H1 (cell line): ENCODE measurements around the gene DAB2IP. TPM values are rescaled to one million over a fixed set of nuclear protein-coding genes. Genes with fewer than 3 reads are reported as not detected.

ENCODE experiments used
- CTCF ChIA-PET: fragments of 300-600 bp; sonication (Branson Sonifier 250); formaldehyde crosslinking; loops from one replicate; lab custom pipeline; 2021; ENCODE audit not compliant: partially characterized antibody; lab: Charles Lee
- POLR2A ChIA-PET: fragments of 300-600 bp; sonication (Branson Sonifier 250); formaldehyde crosslinking; loops from one replicate; lab custom pipeline; 2021; ENCODE audit warnings: inconsistent platforms; ENCODE audit not compliant: partially characterized antibody; lab: Charles Lee
- DNase-seq, 2 experiments: peaks; one replicate each; pipeline versions ENCODE4 v3.0.0 to v3.0.0-alpha.2; 2010 to 2022; ENCODE audit warnings: low spot score in 2 of 2, low read depth in 1 of 2, mixed read lengths in 1 of 2
- FAIRE-seq: peaks from 2 replicates; lab custom pipeline; 2011; peaks lifted over from hg19 to GRCh38; lab: Jason Lieb, UNC
- H2AFZ ChIP-seq: 2 replicates; pipeline ENCODE4 v1.8.1; 2012; ENCODE audit warnings: low read length, inconsistent platforms
- H2AK5ac ChIP-seq: 2 replicates; pipeline ENCODE4 v1.6.1; 2013; ENCODE audit warnings: low read depth, low read length
- H2BK120ac ChIP-seq: replicated peaks from 2 replicates; pipeline ENCODE3; 2013; ENCODE audit warnings: low read depth, low read length, inconsistent platforms
- H2BK12ac ChIP-seq: 2 replicates; pipeline ENCODE4 v1.6.1; 2013; ENCODE audit warnings: low read depth, low read length
- H2BK15ac ChIP-seq: 2 replicates; pipeline ENCODE4 v1.6.1; 2013; ENCODE audit warnings: low read length
- H2BK20ac ChIP-seq: 2 replicates; pipeline ENCODE4 v1.6.1; 2013; ENCODE audit warnings: low read length
- H2BK5ac ChIP-seq: 2 replicates; pipeline ENCODE4 v1.6.1; 2013; ENCODE audit warnings: low read depth, low read length
- H3K14ac ChIP-seq: 2 replicates; pipeline ENCODE4 v1.6.1; 2013; ENCODE audit warnings: inconsistent platforms; ENCODE audit not compliant: insufficient read length
- H3K18ac ChIP-seq: 2 replicates; pipeline ENCODE4 v1.6.1; 2013; ENCODE audit warnings: low read length; ENCODE audit errors: extremely low read depth
- H3K23ac ChIP-seq: 2 replicates; pipeline ENCODE4 v1.6.1; 2013; ENCODE audit warnings: inconsistent platforms; ENCODE audit not compliant: insufficient read length
- H3K23me2 ChIP-seq: 2 replicates; pipeline ENCODE4 v1.6.1; 2013; ENCODE audit warnings: low read depth, low read length
- H3K27ac ChIP-seq: 2 replicates; pipeline ENCODE4 v1.6.1; 2011; ENCODE audit warnings: low read depth, low read length, inconsistent platforms
- H3K27me3 ChIP-seq, 4 experiments: replicated peaks in 1 of 4; 1 replicate in 1 of 4; 2 replicates in 3 of 4; pipeline versions ENCODE4 v1.6.1 to v1.8.1; 2011 to 2013; ENCODE audit warnings: low read length in 3 of 4, mild to moderate bottlenecking in 3 of 4, inconsistent platforms in 2 of 4, mixed read lengths in 2 of 4, moderate library complexity in 1 of 4; ENCODE audit not compliant: control insufficient read depth in 3 of 4, insufficient read depth in 3 of 4; ENCODE audit errors: extremely low read depth in 1 of 4
- H3K36me3 ChIP-seq, 4 experiments: 2 replicates each; pipeline versions ENCODE4 v1.6.1 to v1.8.1; 2011 to 2013; ENCODE audit warnings: mild to moderate bottlenecking in 4 of 4, low read length in 3 of 4, moderate library complexity in 2 of 4, control low read depth in 1 of 4, inconsistent platforms in 1 of 4; ENCODE audit not compliant: insufficient read depth in 4 of 4, control insufficient read depth in 2 of 4
- H3K4ac ChIP-seq: replicated peaks from 2 replicates; pipeline ENCODE3; 2013; ENCODE audit warnings: low read length, low read depth, mixed read lengths, inconsistent platforms; ENCODE audit not compliant: insufficient read length
- H3K4me1 ChIP-seq, 4 experiments: replicated peaks in 1 of 4; 1 replicate in 1 of 4; 2 replicates in 3 of 4; pipeline versions ENCODE4 v1.6.1 to v1.8.1; 2011 to 2013; ENCODE audit warnings: low read length in 3 of 4, inconsistent platforms in 2 of 4, mixed read lengths in 1 of 4; ENCODE audit not compliant: insufficient read depth in 4 of 4, control insufficient read depth in 3 of 4
- H3K4me2 ChIP-seq, 2 experiments: 2 replicates each; pipeline versions ENCODE4 v1.6.1 to v1.8.1; 2011 to 2013; ENCODE audit warnings: low read depth in 2 of 2, low read length in 2 of 2, control low read depth in 1 of 2, inconsistent platforms in 1 of 2, mild to moderate bottlenecking in 1 of 2; ENCODE audit not compliant: insufficient read depth in 1 of 2
- H3K4me3 ChIP-seq, 4 experiments: fragments of 200-600, 300-600 bp in 1 of 4; sonication (generic), shearing (Covaris generic), sonication (Bioruptor Twin) in 1 of 4; 2 replicates each; pipeline versions ENCODE4 v1.5.1 to v1.8.1; 2011 to 2016; ENCODE audit warnings: low read length in 4 of 4, low read depth in 3 of 4, control low read depth in 2 of 4, inconsistent platforms in 2 of 4, mild to moderate bottlenecking in 2 of 4, mixed read lengths in 1 of 4, moderate library complexity in 1 of 4; ENCODE audit not compliant: insufficient read depth in 2 of 4; ENCODE audit errors: extremely low read depth in 1 of 4
- H3K56ac ChIP-seq: replicated peaks from 2 replicates; pipeline ENCODE3; 2013; ENCODE audit warnings: low read depth, mild to moderate bottlenecking, mixed read lengths, low read length, inconsistent platforms; ENCODE audit not compliant: insufficient read length
- H3K79me1 ChIP-seq: 2 replicates; pipeline ENCODE4 v1.6.1; 2013; ENCODE audit warnings: low read depth, low read length, control low read depth
- H3K79me2 ChIP-seq, 2 experiments: 2 replicates each; pipeline versions ENCODE4 v1.6.1 to v1.8.1; 2012 to 2013; ENCODE audit warnings: low read length in 2 of 2, mild to moderate bottlenecking in 2 of 2, inconsistent platforms in 1 of 2; ENCODE audit not compliant: insufficient read depth in 2 of 2, control insufficient read depth in 1 of 2
- H3K9ac ChIP-seq, 4 experiments: replicated peaks in 1 of 4; 1 replicate in 1 of 4; 2 replicates in 3 of 4; pipeline versions ENCODE4 v1.6.1 to v1.8.1; 2011 to 2013; ENCODE audit warnings: low read depth in 3 of 4, low read length in 3 of 4, control low read depth in 2 of 4, mild to moderate bottlenecking in 2 of 4, moderate library complexity in 2 of 4, inconsistent platforms in 1 of 4; ENCODE audit errors: extremely low read depth in 1 of 4
- H3K9me3 ChIP-seq, 2 experiments: 2 replicates each; pipeline versions ENCODE4 v1.6.1 to v1.8.1; 2012 to 2013; ENCODE audit warnings: mild to moderate bottlenecking in 2 of 2, moderate library complexity in 2 of 2, control low read depth in 1 of 2, inconsistent platforms in 1 of 2, low read depth in 1 of 2, low read length in 1 of 2, mixed read lengths in 1 of 2; ENCODE audit not compliant: insufficient read depth in 2 of 2
- H4K20me1 ChIP-seq, 2 experiments: replicated peaks in 1 of 2; 2 replicates each; pipeline versions ENCODE3 to v1.8.1; 2011 to 2013; ENCODE audit warnings: inconsistent platforms in 2 of 2, low read length in 2 of 2, mild to moderate bottlenecking in 1 of 2; ENCODE audit not compliant: insufficient read depth in 2 of 2, control insufficient read depth in 1 of 2
- H4K5ac ChIP-seq: 2 replicates; pipeline ENCODE4 v1.6.1; 2013; ENCODE audit warnings: low read length, low read depth, mixed read lengths, inconsistent platforms; ENCODE audit not compliant: insufficient read length
- H4K8ac ChIP-seq: 2 replicates; pipeline ENCODE4 v1.8.0; 2013; ENCODE audit warnings: mild to moderate bottlenecking, moderate library complexity, low read length, inconsistent platforms; ENCODE audit not compliant: insufficient read depth; ENCODE audit errors: extremely low read depth
- H4K91ac ChIP-seq: replicated peaks from 2 replicates; pipeline ENCODE3; 2013; ENCODE audit warnings: low read length, mixed read lengths, inconsistent platforms; ENCODE audit not compliant: insufficient read length
- MAFK ChIP-seq: IDR thresholded peaks from 2 replicates; pipeline ENCODE4 v1.6.1; 2012; ENCODE audit warnings: low read depth, mild to moderate bottlenecking, improper control_type of control experiment, low read length
- WGBS, 2 experiments: shearing (Covaris generic) in 1 of 2; methylation state at CpG; one replicate each; pipeline versions ENCODE4 v1.1.6 to v1.1.7; 2013 to 2015; ENCODE audit warnings: low lambda C conversion rate in 2 of 2, mixed read lengths in 2 of 2, inconsistent platforms in 1 of 2, low coverage in 1 of 2, missing lambda C conversion rate in 1 of 2; ENCODE audit not compliant: insufficient replicate concordance in 2 of 2, insufficient coverage in 1 of 2, insufficient read length in 1 of 2; ENCODE audit errors: extremely low coverage in 1 of 2, missing lambda C conversion rate in 1 of 2; 5-methylcytosine and 5-hydroxymethylcytosine counted together
- polyA plus RNA-seq, 7 experiments: library from polyadenylated mRNA; depleted of rRNA in 3 of 7; stranded (reverse) in 5 of 7; unstranded in 2 of 7; fragments of >200 nt in 5 of 7; fragments of 200-250 nt in 2 of 7; gene quantifications; 1 replicate in 5 of 7; 2 replicates in 1 of 7; 4 replicates in 1 of 7; pipeline versions ENCODE4 v1.2.1 to v1.2.3, GENCODE V29; 2011 to 2013; ENCODE audit warnings: missing spikeins in 2 of 7, mixed read lengths in 2 of 7
- total RNA-seq: library from RNA; stranded (reverse); fragmentation: NEBNext Ultra II Directional; extraction: Animal tissue kit (Norgen Biotek cat#: 25700); gene quantifications from 2 replicates; pipeline ENCODE4 v1.2.1, GENCODE V29; 2021

DAB2IP gene
- total and polyA plus RNA-seq, 2 of the 8 experiments (the other 6 are each of a cell fraction or from before 2014, with no cell fraction given) = 19.7 to 39.5 TPM

GRCh38 chr9:121732886-121733285 is 81.5 kb downstream of the DAB2IP start:
- peaks cover 11% of the 10 kb centered on the region for H3K23me2 ChIP-seq
- DNase-seq (no peak), FAIRE-seq (no peak)
- H3K9ac ChIP-seq = no peak overlapping the region
- CTCF ChIA-PET = interaction anchor here (0.9 to 20.3 kb wide), 12 partner anchors 10 to 187 kb away, joined by 3 to 305 read pairs (median 3); no protein-coding TSS in a partner anchor
- H3K56ac ChIP-seq = no peak overlapping the region
- H3K36me3 ChIP-seq = no peaks in the 10 kb centered on the region
- H3K23ac ChIP-seq = no peak overlapping the region
- no peak overlapping the region for H2AFZ ChIP-seq
- H4K8ac ChIP-seq = no peak overlapping the region
- no peak overlapping the region for H2BK120ac ChIP-seq
- no peak overlapping the region for H2BK5ac ChIP-seq
- no peak overlapping the region for H2BK15ac ChIP-seq
- H4K91ac ChIP-seq = no peak overlapping the region
- POLR2A ChIA-PET = interaction anchor here (1.0 kb wide), 1 partner anchor 11 kb away, joined by 3 read pairs; no protein-coding TSS in a partner anchor
- H3K9me3 ChIP-seq = no peaks in the 10 kb centered on the region
- H3K4me1 ChIP-seq = peaks cover 8 to 23% (median 20%) of the 10 kb centered on the region in 4 experiments
- no peak overlapping the region for H3K4me2 ChIP-seq
- no peak overlapping the region for H3K27ac ChIP-seq
- no peak overlapping the region for H3K18ac ChIP-seq
- H3K14ac ChIP-seq = no peak overlapping the region
- peaks cover 17 to 39% of the 10 kb centered on the region in 2 experiments for H4K20me1 ChIP-seq
- peaks cover 23% of the 10 kb centered on the region for H3K79me1 ChIP-seq
- peaks cover 0 to 40% of the 10 kb centered on the region in 2 experiments; a peak in 1 of 4 replicates for H3K79me2 ChIP-seq
- WGBS, 2 experiments = 83% methylated on average over 4 of the region's 4 CpGs; no CpG with 5 or more reads in 1 of the 2 experiments
- H3K4ac ChIP-seq = no peak overlapping the region
- H2BK20ac ChIP-seq = no peak overlapping the region
- no peak overlapping the region for H2BK12ac ChIP-seq
- H2AK5ac ChIP-seq = no peak overlapping the region
- no peak overlapping the region for H3K4me3 ChIP-seq
- H4K5ac ChIP-seq = no peak overlapping the region
- H3K27me3 ChIP-seq = peaks cover 0 to 8% (median 4%) of the 10 kb centered on the region in 4 experiments; a peak in 4 of 7 replicates
- TF ChIP-seq MAFK = no peak
